K562 (cell line): ENCODE data around the gene FAM184B.

ENCODE experiments used
- CHD4 ChIP-seq: fragments of 200-600 bp; sonication (generic); IDR thresholded peaks from 3 replicates; pipeline ENCODE4 v1.6.1; 2012; ENCODE audit warnings: low read depth, mild to moderate bottlenecking, mixed read lengths, low read length, inconsistent platforms; ENCODE audit not compliant: insufficient read depth, insufficient replicate concordance, poor library complexity, severe bottlenecking
- EP300 ChIP-seq: IDR thresholded peaks from 2 replicates; pipeline ENCODE4 v1.6.1; 2012; ENCODE audit warnings: low read length, improper control_type of control experiment
- ERF ChIP-seq: fragments of 450-650 bp; formaldehyde crosslinking; IDR thresholded peaks from 2 replicates; pipeline ENCODE4 v1.4.0; 2020; ENCODE audit warnings: mild to moderate bottlenecking, mixed read lengths
- PTBP1 ChIP-seq: fragments of 200-400 bp; formaldehyde crosslinking; IDR thresholded peaks from 2 replicates; pipeline ENCODE4 v1.6.1; 2017; ENCODE audit warnings: low read depth, low read length
- ZNF830 ChIP-seq: fragments of 250-450 bp; sonication (Bioruptor Pico); IDR thresholded peaks from 2 replicates; pipeline ENCODE4 v1.5.0; 2021; ENCODE audit warnings: mild to moderate bottlenecking
- TF ChIP-seq, protein P1 (sequence below): sonication (generic); formaldehyde crosslinking; IDR thresholded peaks from 2 replicates; pipeline ENCODE4 v1.8.0; 2022; ENCODE audit warnings: mild to moderate bottlenecking, missing genetic modification reagents, borderline replicate concordance

DNA sequence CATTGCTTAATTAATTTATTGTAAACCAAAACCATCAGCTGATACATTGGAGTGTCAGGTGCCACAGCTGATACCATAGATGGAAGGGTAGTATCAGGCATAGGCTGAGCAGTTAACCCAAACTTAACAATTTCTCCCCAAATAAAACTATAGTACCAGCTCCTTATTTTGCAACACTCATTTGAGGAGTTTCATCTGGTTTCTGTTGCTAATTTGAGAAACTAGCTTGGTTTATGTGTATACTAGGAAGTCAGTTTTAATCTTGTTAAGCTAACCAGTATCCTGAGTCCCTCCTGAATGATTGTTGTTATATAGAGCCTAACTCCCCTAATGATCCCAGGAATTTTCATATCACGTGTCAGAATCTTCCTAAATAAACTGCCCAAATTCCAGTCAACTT lies 16.4 kb upstream of the FAM184B start:
- TF ChIP-seq ZNF830 (CRISPR knock-in tag): no peak
- TF ChIP-seq EP300: no peak
- no peak for TF ChIP-seq CHD4
- TF ChIP-seq ERF: no peak
- TF ChIP-seq PTBP1: no peak
- TF ChIP-seq, protein P1, sequence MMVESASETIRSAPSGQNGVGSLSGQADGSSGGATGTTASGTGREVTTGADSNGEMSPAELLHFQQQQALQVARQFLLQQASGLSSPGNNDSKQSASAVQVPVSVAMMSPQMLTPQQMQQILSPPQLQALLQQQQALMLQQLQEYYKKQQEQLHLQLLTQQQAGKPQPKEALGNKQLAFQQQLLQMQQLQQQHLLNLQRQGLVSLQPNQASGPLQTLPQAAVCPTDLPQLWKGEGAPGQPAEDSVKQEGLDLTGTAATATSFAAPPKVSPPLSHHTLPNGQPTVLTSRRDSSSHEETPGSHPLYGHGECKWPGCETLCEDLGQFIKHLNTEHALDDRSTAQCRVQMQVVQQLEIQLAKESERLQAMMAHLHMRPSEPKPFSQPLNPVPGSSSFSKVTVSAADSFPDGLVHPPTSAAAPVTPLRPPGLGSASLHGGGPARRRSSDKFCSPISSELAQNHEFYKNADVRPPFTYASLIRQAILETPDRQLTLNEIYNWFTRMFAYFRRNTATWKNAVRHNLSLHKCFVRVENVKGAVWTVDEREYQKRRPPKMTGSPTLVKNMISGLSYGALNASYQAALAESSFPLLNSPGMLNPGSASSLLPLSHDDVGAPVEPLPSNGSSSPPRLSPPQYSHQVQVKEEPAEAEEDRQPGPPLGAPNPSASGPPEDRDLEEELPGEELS (CRISPR knock-in tag): no peak
